ENCODE data around the gene KHDC3L. TPM values are rescaled to one million over a fixed set of nuclear protein-coding genes. Genes with fewer than 3 reads are reported as not detected.

KHDC3L gene, protein sequence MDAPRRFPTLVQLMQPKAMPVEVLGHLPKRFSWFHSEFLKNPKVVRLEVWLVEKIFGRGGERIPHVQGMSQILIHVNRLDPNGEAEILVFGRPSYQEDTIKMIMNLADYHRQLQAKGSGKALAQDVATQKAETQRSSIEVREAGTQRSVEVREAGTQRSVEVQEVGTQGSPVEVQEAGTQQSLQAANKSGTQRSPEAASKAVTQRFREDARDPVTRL
- not detected in 2 replicates for total RNA-seq

GRCh38 chr6:73362358-73362757 is at the start of gene KHDC3L:
TSS of gene KHDC3L (plus strand) at chr6:73362658. CDS start at chr6:73362730, 72 bp downstream.

GRCh38 chr6:73353636-73354593 is 8.5 kb upstream of the KHDC3L start, which contains the start of gene DPPA5:
TSS of gene DPPA5 (minus strand) at chr6:73354276. CDS start at chr6:73354225, 51 bp downstream.

DNA sequence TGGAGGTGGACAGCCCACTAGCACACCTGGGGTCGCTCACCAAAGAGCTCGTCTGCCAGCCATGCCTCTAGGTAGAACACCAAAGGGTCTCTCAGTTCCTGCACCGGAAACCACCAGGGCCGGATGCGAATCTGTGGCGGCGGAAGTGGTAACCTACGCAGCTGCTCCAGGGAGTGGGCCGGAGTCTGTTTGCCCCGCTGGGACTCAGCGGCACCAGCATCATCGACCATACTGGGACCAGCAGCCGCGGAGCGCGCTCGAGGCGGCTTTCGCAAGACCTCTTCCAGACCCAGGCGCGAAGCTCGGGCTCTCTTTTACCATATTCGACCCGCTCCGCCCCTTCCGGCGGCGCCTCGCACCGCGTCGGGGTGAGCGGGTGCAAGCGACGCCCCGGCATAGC is 7.1 kb downstream of the KHDC3L start, which contains the start of gene OOEP:
TSS of gene OOEP (minus strand) at position 335 of the 400 bp plus-strand sequence. CDS start at position 230, 105 bp downstream.

DNA sequence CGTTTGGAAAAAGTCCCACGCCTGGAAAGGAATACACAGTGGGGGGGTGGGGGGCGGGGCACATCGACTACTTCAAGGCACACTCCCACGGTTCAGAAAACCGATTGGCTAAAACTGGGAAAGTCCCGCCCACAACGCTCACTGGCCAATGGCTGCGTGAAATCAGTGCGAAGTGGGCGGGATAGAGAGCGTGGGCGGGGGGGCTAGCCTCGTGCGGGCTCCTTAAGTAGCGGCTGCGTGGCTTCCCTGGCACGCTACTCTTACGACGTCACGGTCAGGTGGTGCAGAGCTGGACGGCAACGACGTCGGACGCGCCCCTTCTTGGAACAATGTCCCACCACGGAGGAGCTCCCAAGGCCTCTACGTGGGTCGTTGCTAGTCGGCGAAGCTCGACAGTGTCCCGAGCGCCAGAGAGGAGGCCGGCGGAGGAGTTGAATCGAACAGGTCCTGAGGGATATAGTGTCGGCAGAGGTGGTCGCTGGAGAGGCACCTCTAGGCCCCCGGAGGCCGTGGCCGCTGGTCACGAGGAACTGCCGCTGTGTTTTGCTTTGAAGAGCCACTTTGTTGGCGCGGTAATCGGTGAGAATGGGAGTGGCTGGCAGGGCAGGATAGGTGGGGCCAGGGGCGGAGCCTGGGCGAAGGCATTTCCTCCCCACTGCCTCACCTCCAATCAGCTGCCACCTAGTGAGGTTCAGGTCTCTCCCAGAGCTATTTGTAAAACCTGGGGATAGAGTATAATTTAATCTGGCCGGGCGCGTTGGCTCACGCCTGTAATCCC is 32.3 kb downstream of the KHDC3L start, which contains the start of gene DDX43:
TSS of gene DDX43 (plus strand) at position 252 of the 778 bp plus-strand sequence. CDS start at position 330, 78 bp downstream.

Other genes starting within 250 kb of the KHDC3L start
- not detected in 2 replicates for gene KHDC1L, start 137.2 kb upstream of the KHDC3L start, total RNA-seq
- 7.9 and 8.1 TPM in 2 replicates for gene KHDC1, start 99.5 kb upstream of the KHDC3L start, total RNA-seq
- gene DPPA5, start 8.4 kb upstream of the KHDC3L start, total RNA-seq, result not detected in 2 replicates
- 0.29 TPM in 1 of 2 replicates, not detected in the other for gene OOEP, start 7.2 kb downstream of the KHDC3L start, total RNA-seq
- 0.33 and 1.6 TPM in 2 replicates for gene DDX43, start 32.2 kb downstream of the KHDC3L start, total RNA-seq
- 4.1 and 6.5 TPM in 2 replicates for gene CGAS, start 89.6 kb downstream of the KHDC3L start, total RNA-seq
- gene MTO1, start 99.1 kb downstream of the KHDC3L start, total RNA-seq, result 34.6 and 36.4 TPM in 2 replicates
- 22,917 and 30,892 TPM in 2 replicates for gene EEF1A1, start 158.4 kb downstream of the KHDC3L start, total RNA-seq

Measured in smooth muscle cell of trachea (primary cell).